Stimulated activated CD4-positive, alpha-beta T cell treated with anti-CD3 and anti-CD28 coated beads, TNF-alpha, amount 100 ng/mL, for 24 hours (primary cell): ENCODE data around the gene VMP1.
A peak's percentile ranks its signal among the peaks of the same experiment; 100 is the strongest.
"Not testable (repeated sequence)": the region's sequence is repeated elsewhere in the genome, so short reads cannot be mapped to it uniquely, and the experiment has no call there.

Experiments
- DNase-seq, 3 experiments: peaks; one replicate each; pipeline ENCODE4 v3.0.0-alpha.2; 2020; ENCODE audit warnings: low read depth in 3 of 3

The VMP1 gene

DNA sequence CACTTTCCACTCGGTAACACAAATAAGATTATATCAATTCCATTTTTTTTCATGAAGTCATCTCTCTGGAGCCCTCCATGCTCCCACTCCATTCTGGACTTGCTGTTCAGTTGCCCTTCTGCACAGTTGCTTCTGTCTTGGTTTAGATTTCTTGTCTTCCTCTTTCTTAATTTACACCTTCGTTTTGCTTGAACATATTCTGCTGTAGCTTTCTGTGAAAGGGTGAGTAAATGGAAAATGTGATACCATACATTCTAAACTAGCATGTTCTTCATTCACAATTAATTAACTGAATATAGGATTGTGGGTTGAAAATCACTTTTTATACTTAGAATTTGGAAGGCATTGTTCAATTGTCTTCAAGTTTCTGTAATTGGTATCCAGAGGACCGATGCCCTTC is 69.6 kb downstream of the VMP1 start:
- no peak for DNase-seq

DNA sequence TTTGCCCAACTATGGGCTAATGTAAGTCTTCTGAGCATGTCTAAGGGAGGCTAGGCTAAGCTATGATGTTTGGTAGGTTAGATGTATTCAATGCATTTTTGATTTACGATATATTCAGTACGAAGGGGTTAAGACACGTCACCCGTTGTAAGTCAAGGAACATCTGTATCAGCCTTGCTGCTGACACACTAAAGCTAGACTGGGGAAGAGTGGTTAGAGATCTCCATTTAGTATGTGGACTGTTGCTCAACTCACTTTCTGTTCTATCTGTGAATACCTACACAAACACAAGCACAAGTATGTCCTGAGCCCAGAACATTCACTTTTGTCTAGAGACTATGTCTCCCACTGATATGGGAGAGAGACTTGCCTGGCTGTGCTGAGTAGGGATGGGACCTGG is 71.5 kb downstream of the VMP1 start:
- no peak for DNase-seq

DNA sequence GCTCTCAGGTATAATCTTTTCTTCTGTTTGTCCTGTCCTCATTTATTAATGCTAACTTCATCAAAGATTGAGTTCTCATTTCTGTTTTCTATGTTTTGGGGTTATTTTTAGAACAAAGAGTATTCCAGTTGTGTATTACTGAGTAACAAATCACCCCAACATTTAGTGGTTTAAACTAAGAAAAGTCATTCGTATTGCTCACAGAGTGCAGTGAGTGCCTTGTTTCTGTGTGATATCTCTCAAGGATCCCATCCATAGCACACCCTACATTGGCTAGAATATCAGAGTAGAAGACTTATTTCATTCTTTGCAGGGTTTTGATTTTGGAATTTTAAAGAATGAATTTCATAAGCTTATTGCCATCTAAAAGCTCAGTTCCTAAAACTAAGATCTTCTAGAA is 72.1 kb downstream of the VMP1 start:
- DNase-seq = no peak

DNA sequence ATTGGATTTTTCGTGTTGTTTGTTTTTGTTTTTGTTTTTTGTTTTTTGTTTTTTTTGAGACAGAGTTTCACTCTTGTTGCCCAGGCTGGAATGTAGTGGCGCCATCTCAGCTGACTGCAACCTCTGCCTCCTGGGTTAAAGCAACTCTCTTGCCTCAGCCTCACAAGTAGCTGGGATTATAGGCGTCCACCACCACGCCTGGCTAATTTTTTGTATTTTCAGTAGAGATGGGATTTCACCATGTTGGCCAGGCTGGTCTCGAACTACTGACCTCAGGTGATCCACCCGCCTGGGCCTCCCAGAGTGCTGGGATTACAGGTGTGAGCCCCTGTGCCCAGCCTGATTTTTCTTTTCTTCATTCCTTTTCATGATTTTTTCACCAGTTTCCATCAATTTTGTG is 73.1 kb downstream of the VMP1 start:
- not testable (repeated sequence) for DNase-seq

DNA sequence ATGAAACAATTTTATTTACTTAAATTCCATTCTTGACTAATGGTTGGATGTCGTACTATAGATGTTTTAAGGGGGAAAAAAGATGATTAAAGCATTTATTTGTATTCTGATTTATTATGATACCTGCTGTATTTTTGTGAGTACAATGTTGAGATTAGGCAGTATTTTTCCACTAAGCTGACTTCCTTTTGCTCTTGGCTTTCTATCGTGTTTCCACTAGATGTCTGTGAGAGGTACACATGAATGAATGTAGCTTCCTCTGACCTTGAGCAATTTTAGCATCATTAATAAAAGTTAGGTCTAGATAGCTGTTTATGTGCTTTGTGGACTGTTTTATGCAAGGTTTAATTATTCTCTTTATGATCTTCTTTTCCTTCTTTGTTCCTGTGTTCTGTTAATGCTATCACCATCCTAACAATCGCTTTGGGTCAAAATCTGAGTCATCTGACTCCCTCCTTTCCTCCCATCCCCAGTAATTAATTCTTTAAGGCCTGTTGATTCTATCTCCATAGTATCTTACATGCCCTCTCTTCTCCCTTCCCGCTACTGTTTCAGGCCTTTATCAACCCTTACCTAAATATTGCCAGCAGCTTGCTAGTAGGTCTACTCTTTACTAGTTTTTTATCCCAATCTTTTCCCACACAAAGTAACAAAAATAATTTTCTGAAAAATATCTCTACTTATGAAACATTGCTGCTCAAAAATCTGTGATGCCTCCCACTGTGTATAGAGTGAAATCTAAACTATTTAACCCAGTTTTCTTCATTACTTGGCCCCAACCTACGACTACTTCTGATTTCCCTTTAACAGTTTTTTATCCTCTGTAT is 76.0 kb downstream of the VMP1 start:
- no peak for DNase-seq

DNA sequence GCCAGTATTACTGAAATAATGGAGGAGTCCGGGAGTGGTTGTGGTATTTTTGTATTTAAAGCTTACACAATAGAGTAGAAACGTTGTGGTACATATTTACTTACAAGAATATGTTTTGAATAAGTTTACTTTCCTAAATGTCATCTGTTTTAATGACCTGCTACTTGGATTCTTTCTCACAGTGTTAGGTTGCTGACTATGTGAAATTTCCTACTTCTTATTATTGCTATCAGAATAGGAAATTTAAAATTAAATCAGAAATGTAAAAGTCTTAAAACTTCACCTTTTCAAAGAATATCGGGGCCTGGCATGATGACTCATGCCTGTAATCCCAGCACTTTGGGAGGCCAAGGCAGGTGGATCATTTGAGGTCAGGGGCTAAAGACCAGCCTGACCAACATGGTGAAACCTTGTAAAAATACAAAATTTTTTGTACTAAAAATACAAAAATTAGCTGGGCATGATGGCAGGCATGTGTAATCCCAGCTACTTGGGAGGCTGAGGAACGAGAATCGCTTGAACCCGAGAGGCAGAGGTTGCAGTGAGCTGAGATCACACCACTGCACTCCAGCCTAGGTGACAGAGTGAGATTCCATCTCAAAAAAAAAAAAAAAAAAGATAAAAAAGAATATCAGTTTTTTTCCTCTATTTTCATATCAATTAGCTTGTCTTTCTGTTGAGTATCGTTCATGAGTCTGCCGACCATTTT is 77.8 kb downstream of the VMP1 start:
- no peak for DNase-seq

DNA sequence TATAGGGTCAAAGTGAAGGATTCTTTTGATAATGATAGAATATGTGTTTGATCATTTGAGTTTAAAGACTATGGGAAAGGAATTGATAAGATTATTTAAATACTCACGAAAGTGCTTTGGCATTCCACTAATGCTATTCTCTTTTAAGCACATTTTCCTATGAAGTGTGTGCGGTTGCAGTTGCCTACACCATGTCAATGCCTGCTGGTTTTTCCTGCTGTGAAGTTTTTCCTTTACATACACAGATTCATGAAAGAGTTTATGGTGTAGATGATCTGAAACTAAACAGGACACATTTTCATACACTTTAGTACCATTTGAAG is 78.7 kb downstream of the VMP1 start:
- DNase-seq = no peak

DNA sequence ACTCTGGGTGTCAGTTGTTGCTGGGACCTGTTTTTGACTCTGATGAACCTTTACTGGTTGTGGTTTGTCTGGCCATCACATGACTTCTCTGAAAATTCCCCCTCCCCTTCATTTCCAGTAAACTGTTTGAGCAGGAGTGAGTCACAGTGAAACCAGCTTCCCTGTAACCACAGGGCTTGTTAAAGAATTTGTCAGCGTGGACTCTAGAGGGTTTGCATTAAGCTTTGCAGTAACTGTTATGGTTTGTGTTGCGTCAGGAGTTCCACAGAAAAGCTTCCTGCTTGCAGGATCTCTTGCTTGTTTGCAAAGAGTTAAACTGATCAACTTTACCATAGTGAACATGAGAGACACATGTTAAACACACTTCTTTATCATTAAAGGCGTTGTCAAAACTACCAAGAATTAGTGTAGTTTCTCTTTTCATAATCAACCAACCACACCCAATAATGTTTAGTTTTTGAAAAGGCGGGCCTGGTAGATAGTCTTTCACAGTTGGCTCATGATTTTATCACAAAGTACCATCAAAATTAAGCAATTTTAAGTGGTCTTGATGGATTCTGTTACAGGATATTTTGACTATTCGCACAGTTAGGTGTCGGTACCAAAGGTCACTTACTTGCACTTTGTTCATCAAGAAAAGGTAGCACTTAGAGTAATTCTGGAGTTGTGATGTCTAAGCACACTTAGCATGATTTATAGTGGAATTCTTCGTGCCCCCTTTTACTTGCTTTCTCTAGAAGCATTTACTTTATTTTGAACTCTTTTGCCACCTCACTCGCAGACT is 79.3 kb downstream of the VMP1 start:
- peak; percentile 59 to 76 (median 62) for DNase-seq

DNA sequence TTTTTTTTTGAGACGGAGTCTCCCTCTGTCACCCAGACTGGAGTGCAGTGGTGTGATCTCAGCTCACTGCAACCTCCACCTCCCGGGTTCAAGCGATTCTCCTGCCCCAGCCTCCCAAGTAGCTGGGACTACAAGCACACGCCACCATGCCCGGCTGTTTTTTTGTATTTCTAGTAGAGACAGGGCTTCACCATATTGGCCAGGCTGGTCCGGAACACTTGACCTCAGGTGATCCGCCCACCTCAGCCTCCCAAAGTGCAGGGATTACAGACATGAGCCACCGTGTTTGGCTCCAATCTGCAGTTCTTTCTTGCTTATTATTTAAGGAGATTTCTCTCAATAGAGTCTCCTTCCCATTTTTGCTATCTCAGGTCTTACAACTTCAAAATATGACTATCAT is 82.4 kb downstream of the VMP1 start:
- DNase-seq = not testable (repeated sequence)

DNA sequence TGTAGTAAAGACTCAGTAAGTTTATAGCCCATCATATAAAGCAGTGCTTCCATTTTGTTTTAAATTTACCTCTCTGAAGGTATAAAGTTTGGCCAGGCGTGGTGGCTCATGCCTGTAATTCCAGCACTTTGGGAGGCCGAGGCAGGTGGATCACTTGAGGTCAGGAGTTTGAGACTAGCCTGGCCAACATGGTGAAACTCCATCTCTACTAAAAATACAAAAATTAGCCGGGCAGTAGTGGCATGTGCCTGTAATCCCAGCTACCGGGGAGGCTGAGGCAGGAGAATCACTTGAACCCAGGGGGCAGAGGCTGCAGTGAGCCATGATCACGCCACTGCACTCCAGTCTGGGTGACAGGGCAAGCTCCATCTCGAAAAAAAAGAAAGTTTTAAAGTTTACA is 83.0 kb downstream of the VMP1 start:
- not testable (repeated sequence) for DNase-seq

DNA sequence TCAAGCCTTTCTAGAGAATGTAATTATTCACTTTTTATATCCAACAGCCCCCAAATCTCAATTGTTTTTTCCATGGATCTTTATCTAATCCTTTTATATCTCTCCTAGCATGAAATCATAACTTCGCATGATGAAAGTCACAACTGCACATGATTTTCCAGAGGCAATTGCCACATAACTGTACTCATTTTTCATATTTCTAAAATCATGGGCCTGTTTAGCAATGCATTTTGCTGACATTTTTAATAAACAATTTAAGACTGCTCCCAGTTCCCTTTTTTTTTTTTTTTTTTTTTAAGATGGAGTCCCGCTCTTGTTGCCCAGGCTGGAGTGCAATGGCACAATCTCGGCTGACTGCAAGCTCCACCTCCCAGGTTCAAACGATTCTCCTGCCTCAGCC is 83.5 kb downstream of the VMP1 start:
- no peak for DNase-seq

DNA sequence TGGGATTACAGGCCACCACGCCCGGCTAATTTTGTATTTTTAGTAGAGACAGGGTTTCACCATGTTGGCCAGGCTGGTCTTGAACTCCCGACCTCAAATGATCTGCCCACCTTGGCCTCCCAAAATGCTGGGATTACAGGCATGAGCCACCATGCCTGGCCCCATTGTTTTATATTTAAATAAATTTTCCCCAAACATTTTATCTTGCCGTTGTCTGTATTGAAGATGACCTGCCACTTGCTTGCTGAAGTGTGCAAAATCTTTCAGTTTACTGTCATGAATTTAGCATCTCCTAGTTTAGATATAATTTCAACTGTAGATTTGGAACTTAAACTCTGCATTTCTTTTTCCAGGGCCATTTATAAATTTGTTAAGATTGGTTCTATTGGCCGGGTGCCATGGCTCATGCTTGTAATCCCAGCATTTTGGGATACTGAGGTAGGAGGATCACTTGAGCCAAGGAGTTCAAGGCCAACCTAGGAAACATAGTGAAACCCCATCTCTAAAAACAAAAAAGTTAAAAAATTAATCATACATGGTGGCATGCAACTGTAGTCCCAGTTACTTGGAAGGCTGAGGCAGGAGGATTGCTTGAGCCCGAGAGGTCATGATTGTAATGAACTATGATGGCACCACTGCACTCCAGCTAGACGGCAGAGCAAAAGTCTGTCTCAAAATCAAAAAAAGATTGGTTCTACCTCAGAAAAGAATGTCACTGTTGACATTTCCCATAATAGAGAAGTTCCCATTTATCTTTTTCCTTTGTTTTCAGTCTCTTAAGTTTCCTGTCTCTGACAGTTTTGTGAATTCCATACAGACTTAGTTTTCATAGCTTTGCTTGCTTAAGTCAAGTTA is 84.4 kb downstream of the VMP1 start:
- no peak for DNase-seq

DNA sequence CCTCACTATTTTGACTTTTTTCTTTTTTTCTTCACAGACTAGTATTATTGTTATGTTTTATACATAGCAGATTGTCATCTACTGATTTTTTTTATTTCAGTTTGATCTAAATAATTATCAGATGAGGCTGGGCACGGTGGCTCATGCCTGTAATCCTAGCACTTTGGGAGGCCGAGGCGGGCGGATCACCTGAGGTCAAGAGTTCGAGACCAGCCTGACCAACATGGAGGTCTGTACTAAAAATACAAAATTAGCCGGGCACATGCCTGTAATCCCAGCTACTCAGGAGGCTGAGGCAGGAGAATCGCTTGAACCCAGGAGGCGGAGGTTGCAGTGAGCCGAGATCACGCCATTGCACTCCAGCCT is 85.0 kb downstream of the VMP1 start:
- not testable (repeated sequence) for DNase-seq

DNA sequence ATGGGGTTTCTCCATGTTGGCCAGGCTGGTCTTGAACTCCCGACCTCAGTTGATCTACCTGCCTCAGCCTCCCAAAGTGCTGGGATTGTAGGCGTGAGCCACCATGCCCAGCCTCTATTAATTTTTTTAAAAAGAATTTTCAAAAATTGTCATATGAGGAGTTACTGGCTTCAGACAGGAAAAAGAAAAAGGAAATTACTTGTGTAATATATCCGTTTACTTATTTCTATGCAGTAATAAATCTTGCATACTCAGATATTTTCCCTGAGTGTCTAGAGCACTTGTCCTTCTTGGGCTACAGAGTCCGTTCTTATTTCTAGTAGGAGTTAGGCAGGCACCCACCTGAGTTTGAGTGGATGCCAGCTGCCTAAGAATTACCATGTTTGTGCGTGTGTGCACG is 85.8 kb downstream of the VMP1 start:
- no peak for DNase-seq

DNA sequence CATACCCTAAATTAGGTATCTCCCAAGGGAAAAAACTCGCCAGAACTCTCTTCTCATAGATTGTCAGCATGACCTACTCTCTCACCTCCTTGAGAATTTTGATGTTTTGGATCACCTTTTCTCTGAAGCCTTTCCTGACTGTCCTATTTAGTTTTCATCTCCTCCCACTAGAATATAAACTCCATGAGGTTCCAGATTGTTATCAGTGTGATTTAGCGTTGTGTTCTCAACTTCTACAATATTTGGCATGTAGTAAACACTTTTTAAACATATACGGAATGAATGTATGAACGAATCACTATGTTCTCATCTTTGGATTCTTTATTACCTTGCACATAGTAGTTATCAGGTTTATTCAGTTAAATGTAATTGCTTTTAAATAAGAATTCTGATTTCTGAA is 88.7 kb downstream of the VMP1 start:
- DNase-seq = no peak

DNA sequence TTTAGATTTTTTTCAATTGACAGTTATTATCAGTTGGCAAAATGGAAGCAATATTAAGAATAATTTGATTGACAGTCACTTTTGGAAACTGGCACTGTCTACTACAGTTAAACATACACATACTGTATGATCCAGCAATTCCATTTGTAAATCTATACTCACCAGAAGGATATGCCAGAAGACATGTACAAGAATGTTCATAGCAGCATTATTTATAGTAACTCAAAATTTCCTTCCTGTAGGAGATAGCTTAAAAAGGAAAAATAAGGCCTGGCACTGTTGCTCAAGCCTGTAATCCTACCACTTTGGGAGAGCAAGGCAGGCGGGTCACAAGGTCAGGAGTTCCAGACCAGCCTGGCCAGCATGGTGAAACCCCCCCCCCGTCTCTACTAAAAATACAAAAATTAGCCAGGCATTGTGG is 89.3 kb downstream of the VMP1 start:
- no peak for DNase-seq

DNA sequence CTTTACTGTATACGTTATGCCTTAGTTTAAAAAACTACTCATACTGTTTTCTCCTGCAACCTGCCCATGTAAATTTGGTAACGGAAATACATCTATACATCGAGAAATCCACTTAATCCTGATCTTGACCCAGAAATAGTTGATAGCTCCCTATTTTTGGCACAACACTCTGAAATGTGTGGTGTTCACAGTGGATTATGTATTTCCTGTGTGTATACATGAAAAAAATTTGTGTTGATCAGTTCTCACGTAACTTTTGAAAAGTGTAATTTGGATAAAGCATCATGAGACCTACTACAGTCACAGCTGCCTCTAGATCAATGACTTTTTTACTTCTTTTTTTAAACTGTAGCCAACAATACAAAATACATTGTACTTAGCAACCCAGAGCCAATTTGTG is 90.7 kb downstream of the VMP1 start:
- no peak for DNase-seq

DNA sequence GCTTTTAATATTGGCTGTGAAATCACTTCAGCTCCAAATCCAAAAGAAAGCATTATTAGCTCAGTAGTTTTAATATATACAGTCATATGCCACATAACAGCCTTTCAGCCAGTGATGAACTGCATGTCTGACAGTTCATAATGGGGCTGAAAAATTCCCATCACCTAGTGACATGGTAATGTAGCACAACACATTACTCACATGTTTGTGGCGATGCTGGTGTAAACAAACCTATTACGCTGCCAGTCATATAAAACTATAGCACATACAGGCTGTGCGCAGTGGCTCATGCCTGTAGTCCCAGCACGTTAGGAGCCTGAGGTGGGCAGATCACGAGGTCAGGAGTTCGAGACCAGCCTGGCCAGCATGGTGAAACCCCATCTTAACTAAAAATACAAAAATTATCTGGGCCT is 93.1 kb downstream of the VMP1 start:
- DNase-seq = no peak

DNA sequence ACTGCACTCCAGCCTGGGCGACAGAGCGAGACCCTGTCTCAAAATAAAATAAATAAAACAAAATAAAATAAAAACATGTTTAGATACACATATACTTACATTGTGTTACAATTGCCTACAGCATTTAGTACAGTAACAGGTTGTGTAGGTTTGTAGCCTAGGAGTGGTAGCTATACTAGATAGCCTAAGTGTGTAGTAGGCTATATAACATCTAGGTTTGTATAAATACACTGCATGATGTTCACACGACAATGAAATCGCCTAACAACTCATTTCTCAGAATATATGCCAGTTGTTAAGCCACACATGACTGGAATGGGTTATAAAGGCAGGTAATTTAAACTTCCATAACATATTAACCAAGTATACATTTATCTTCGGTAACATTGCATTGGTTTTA is 94.7 kb downstream of the VMP1 start:
- no peak for DNase-seq

DNA sequence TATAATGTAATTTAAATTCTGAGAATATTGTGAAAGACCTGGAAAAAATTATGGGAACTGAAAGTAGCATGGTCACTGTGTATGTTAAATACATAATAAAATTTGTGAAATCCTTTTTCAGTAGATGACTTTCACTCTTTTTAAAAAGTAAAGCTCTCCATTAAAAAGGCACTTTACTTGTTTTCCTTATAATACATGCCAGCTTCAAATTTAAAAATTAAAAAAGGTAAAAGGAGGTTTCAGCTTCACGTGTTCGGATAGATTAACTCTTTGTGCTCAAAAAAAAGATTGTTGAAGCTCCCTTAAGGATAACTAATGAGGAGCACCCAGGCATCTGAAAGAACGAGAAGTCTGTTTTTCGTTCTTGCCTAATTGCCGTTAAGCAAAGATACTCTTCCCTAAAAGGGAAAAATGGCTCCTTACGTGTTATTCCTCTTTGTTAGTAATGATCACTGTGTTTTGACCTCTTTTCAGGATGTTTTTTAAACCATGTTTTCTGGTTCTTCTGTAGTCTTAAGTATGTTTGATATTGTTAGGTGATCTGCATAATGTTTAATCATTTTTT is 97.5 kb downstream of the VMP1 start:
- DNase-seq = no peak

DNA sequence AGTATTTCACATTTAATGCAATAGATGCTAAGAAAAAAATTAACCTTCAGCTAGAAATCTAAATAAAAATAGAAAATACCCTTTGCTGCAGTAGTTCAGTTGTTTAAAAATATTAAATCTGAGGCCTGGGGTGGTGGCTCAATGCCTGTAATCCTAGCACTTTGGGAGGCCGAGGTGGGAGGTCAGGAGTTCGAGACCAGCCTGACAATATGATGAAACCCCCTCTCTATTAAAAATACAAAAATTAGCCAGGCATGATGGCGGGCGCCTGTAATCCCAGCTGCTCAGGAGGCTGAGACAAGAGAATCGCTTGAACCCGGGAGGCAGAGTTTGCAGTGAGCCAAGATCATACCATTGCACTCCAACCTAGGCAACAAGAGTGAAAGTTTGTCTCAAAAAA is 98.9 kb downstream of the VMP1 start:
- DNase-seq = not testable (repeated sequence)
